GM18502 (cell line): ENCODE data around the gene ZMYND10.
A peak's percentile ranks its signal among the peaks of the same experiment; 100 is the strongest.

Source experiments
- ATAC-seq: cut with Tn5 transposase; IDR thresholded peaks from one replicate; pipeline ENCODE4 v1.9.1; 2021; ENCODE audit warnings: mild to moderate bottlenecking; ENCODE audit not compliant: unreplicated experiment, poor library complexity

The ZMYND10 gene

GRCh38 chr3:50350527-50351322 lies 5.2 kb upstream of the ZMYND10 start, which contains the start of the genes CYB561D2 and NPRL2:
Gene CYB561D2 (plus strand): TSS chr3:50350862. CDS start chr3:50351434, 572 bp downstream.
Gene NPRL2 (minus strand): TSS chr3:50350775. CDS start chr3:50350652, 123 bp downstream.
- ATAC-seq = peak; percentile 84

GRCh38 chr3:50350213-50350526 lies 4.6 kb upstream of the ZMYND10 start:
- no peak for ATAC-seq

GRCh38 chr3:50347187-50347813 lies 1.8 kb upstream of the ZMYND10 start:
- no peak for ATAC-seq

GRCh38 chr3:50345008-50345407 lies 524 bp downstream of the ZMYND10 start:
- ATAC-seq = no peak

GRCh38 chr3:50342813-50343633 lies 2.5 kb downstream of the ZMYND10 start:
- ATAC-seq = no peak

- no peak for ATAC-seq
Measured at GRCh38 chr3:50341996-50342650, 3.4 kb downstream of the ZMYND10 start.

GRCh38 chr3:50341537-50341936 lies 4.0 kb downstream of the ZMYND10 start:
- no peak for ATAC-seq

- ATAC-seq = no peak
Measured at GRCh38 chr3:50340448-50341329, 4.8 kb downstream of the ZMYND10 start, which contains the start of gene RASSF1. Gene RASSF1 (minus strand): TSS chr3:50340836. CDS start chr3:50340805, 31 bp downstream.

- no peak for ATAC-seq
Measured at GRCh38 chr3:50340147-50340447, 5.4 kb downstream of the ZMYND10 start.

GRCh38 chr3:50339485-50340146 lies 5.9 kb downstream of the ZMYND10 start:
- no peak for ATAC-seq

- no peak for ATAC-seq
Measured at GRCh38 chr3:50338965-50339364, 6.6 kb downstream of the ZMYND10 start.

GRCh38 chr3:50337175-50337861 lies 8.2 kb downstream of the ZMYND10 start:
- peak; percentile 79 for ATAC-seq

GRCh38 chr3:50336452-50337174 lies 8.9 kb downstream of the ZMYND10 start:
- peak; percentile 33 for ATAC-seq

GRCh38 chr3:50334339-50335075 lies 11.0 kb downstream of the ZMYND10 start:
- no peak for ATAC-seq

- no peak for ATAC-seq
Measured at GRCh38 chr3:50333744-50334328, 11.7 kb downstream of the ZMYND10 start.

- no peak for ATAC-seq
Measured at GRCh38 chr3:50331364-50331907, 14.1 kb downstream of the ZMYND10 start.

- no peak for ATAC-seq
Measured at GRCh38 chr3:50330330-50330729, 15.2 kb downstream of the ZMYND10 start.
